Uterus (tissue), 2 donors: Measurements from ENCODE around the gene CACNB1.

Source experiments
- POLR2A ChIP-seq, 2 donors: fragments of 450-650 bp; IDR thresholded peaks; one replicate each; pipeline ENCODE4 v1.6.1; 2016; ENCODE audit warnings: antibody characterized with exemption in 2 of 2, mild to moderate bottlenecking in 1 of 2, moderate library complexity in 1 of 2
- TF ChIP-seq, protein P1 (sequence below), 4 experiments: fragments of 200-600 bp in 2 of 4; fragments of 450-650 bp in 2 of 4; sonication (generic) in 2 of 4; IDR thresholded peaks; one replicate each; pipeline ENCODE4 v1.5.1; 2016 to 2019; ENCODE audit warnings: antibody characterized with exemption in 4 of 4, mild to moderate bottlenecking in 2 of 4, moderate library complexity in 1 of 4

DNA sequence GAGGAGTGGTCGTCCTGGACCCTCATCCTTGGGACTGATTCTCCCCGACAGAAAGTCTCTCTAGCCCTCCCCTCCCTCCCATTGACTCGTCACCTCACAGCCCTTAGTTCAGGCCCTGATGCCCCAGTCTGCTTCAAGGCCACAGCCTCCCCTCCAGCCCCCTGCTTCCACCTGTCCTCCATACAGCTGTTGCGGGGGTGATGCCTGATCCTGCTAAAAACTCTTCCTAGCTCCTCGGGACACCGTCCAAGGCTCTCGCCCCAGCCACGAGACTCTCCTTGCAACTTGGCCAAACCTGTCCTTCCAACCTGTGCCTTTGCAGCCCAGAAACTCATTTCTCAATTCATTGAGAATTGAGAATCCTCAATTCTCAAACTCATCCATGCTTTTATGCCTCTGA, 21.4 kb upstream of the CACNB1 start:
- no peak for TF ChIP-seq POLR2A (IDR thresholded peaks at IDR 0.05)
- TF ChIP-seq, protein P1, sequence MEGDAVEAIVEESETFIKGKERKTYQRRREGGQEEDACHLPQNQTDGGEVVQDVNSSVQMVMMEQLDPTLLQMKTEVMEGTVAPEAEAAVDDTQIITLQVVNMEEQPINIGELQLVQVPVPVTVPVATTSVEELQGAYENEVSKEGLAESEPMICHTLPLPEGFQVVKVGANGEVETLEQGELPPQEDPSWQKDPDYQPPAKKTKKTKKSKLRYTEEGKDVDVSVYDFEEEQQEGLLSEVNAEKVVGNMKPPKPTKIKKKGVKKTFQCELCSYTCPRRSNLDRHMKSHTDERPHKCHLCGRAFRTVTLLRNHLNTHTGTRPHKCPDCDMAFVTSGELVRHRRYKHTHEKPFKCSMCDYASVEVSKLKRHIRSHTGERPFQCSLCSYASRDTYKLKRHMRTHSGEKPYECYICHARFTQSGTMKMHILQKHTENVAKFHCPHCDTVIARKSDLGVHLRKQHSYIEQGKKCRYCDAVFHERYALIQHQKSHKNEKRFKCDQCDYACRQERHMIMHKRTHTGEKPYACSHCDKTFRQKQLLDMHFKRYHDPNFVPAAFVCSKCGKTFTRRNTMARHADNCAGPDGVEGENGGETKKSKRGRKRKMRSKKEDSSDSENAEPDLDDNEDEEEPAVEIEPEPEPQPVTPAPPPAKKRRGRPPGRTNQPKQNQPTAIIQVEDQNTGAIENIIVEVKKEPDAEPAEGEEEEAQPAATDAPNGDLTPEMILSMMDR (IDR thresholded peaks at IDR 0.05): no peak
